UCSD-AML1 (cell line): ENCODE measurements around the gene KDF1.
"Not testable (repeated sequence)": the region's sequence is repeated elsewhere in the genome, so short reads cannot be mapped to it uniquely, and the experiment has no call there.

Experiments
- DNase-seq: peaks from one replicate; lab custom pipeline; 2025; ENCODE audit not compliant: unreplicated experiment; lab: John Stamatoyannopoulos, UW

Gene KDF1

DNA sequence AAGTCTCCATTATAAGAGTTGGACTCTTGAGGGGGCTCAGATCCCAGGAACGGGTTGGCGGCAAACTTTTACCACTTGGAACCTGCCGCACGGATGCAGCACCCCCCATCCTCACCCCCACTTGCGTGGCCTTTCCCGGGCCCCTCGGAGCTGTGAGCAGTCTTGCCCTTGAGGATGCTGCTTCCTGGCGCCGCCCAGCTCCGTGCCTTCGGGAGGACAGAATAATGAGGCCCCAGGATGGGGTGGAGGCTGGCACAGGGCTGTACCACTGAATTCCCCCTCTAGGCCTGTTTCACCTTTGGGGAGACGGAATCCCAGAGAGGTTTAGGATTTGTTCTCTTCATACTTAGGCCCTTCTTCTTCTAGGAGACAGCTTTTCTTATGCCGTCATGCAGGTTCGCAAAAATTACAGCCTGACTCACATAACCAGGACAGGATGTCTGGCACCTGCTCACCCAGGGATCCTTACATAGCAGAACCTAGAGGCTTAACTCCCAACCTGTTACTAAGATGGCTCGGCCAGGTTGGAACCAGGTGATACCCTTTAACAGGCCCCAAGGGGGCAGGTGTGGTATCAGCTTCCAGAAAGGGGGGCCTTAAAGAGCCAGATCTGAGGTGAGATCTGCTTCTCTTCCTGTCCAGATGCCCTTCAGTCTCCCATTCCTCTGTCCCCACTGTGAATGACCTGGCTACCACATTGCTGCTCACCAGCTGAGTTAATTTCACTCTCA lies 34.7 kb upstream of the KDF1 start:
- no peak for DNase-seq

- no peak for DNase-seq
Measured at GRCh38 chr1:26994020-26994786, 33.9 kb upstream of the KDF1 start.

DNA sequence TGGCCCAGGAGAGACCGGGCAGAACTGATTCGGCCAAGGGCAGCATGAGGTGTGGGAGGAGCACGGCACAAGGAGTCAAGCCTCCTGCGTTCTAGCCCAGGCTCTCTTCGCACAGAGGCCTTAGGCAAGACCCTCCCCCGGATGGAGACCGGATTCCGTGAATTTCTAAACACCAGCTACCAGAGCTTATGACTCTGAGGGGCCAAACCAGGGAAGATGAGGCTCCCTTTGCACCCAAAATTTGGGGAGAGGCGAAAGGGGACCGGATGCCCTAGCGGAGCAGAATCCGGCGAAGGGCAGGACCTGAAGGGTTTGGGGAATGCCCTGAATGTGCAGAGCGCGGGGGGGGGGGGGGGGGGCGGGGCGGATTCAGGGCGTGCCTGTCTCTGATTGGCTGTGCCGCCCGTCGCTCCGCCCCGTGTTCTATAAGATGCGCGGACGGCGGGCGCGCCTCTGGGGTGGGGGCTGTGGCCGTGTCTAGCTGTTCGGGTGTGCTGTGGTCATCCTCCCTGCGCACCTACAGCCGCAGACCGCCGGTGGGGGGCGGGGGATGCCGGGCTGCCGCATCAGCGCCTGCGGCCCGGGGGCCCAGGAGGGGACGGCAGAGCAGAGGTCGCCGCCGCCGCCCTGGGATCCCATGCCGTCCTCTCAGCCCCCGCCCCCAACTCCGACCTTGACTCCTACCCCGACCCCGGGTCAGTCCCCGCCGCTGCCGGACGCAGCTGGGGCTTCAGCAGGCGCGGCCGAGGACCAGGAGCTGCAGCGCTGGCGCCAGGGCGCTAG lies 33.2 kb upstream of the KDF1 start, which contains the start of gene TRNP1:
TSS of gene TRNP1 (plus strand) at position 456 of the 783 bp plus-strand sequence. CDS start at position 551, 95 bp downstream.
- DNase-seq = peak; percentile 73

DNA sequence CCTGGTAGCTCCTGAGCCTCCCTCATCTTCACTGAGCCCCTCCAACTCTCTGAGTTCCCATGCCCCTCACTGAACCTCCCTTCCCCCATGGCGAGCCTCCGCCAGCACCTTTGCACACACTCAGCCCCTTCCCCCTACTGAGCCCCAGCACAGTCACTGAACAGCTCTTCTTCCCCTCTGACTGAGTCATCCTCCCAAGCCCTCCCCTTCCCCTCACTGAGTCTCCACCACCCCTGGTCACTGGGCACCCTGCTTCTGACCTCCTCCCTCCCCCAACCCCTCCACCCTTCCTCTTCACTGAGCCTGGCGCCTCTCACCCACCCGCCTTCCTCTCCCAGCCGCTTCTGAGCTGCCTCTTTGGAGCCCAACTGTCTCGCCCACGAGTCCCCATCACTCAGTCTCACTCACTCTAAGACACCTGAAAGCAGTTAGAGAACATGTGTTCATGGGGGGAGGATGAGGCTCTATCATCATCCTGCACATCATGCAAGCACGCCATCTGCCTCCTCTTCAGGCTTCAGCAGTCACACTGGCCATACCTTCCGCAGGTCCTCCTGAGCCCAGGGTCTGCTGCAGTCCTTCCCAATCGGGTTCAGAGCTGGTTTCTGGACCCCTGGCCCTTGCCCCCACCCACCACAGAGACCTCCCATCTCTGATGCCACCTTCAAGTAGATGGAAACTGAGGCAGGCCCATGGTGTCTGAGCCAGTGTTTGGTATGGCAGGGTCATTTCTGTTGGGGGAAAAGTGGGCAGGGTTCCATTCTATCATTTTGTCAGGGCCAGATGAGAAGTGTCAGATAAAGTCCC lies 31.2 kb upstream of the KDF1 start:
- peak; percentile 41 for DNase-seq

GRCh38 chr1:26989403-26990109 lies 29.3 kb upstream of the KDF1 start:
- DNase-seq = not testable (repeated sequence)

GRCh38 chr1:26986658-26987057 lies 26.4 kb upstream of the KDF1 start:
- DNase-seq = no peak

GRCh38 chr1:26984291-26984690 lies 24.0 kb upstream of the KDF1 start:
- no peak for DNase-seq

DNA sequence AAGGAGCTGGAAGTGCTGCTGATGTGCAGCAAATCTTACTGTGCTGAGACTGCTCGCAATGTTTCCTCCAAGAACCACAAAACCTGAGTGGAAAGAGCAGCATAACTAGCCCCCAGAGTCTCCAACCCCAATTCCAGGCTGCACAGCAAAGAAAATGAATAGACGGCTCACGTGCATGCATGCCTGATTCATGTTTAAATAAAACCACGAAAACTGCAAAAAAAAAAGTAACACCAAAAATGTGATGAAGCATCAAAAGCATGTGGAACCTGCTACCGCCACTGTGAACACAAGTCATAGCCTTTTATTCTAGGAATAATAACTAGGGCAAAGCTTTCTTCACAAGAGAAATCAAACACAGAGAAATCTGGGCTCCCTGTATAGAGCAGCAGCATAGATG lies 23.6 kb upstream of the KDF1 start:
- DNase-seq = no peak

DNA sequence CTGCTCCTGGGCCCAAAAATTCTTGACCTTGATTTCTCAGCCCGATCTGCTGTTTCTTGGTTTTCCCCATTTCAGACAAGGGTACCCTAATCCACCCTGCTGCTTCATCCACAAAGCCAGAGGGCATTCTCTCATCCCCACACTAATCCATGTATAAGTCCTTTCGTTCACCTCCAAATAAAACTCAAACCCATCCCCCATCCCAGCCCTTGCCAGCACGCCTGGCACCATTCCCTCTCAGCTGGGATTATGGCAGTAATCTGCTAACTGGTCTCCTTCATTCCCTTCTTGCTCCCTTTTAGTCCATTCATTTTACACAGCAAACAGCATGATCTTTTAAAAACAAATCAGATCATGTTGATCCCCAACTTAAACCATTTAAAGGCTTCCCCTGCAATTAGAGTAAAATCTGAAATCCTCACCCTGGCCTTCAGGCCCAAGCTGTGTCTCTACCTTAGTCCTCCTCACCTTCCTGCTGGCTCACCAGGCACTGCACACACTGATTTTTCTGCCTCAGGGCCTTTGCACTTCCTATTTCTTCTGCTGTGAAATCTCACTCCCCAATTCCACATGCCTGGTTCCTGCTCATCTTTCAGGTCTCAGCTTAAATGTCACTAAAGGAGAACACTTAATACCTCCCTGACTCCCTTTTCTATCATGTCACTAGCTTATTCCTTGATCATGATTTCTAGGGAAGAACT lies 21.0 kb upstream of the KDF1 start:
- no peak for DNase-seq

- DNase-seq = no peak
Measured at GRCh38 chr1:26978901-26979300, 18.6 kb upstream of the KDF1 start.

DNA sequence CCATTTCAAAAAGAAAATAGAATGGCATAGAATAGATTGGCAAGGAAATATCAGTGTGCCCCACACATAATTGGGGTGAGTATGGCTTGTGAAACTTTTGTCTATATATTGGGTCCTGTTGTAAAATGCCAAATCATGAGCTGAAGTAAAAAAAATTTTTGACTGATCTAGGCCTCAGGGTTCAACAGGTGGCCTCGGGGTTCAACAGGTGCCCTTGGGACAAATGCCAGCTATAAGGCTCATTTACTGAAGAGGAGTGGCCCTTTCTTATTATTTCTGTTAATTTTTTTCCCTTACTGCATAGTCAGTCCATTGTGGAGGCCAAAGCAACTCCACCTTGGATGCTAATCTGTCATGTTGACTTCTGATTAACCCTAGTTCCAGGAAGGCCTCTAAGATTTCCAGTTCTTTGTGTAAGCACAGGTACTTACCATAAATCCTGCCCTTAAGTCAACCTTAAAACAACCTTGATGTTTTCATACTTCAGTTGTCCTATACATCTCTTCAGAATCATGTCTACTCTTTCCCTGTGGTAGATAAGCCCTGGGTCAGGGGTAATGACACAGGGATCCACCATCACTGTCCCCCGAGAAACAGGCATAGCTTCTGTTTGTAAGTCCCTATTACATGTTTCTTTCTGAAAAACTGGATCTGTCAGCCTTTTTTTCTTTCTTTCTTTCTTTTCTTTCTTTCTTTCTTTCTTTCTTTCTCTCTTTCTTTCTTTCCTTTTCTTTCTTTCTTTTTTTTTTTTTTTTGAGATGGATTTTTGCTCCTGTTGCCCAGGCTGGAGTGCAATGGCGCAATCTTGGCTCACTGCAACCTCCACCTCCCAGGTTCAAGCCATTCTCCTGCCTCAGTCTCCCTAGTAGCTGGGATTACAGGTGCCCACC lies 16.6 kb upstream of the KDF1 start:
- no peak for DNase-seq

GRCh38 chr1:26972821-26973220 lies 12.6 kb upstream of the KDF1 start:
- DNase-seq = no peak

GRCh38 chr1:26972390-26972789 lies 12.1 kb upstream of the KDF1 start:
- DNase-seq = peak; percentile 72

DNA sequence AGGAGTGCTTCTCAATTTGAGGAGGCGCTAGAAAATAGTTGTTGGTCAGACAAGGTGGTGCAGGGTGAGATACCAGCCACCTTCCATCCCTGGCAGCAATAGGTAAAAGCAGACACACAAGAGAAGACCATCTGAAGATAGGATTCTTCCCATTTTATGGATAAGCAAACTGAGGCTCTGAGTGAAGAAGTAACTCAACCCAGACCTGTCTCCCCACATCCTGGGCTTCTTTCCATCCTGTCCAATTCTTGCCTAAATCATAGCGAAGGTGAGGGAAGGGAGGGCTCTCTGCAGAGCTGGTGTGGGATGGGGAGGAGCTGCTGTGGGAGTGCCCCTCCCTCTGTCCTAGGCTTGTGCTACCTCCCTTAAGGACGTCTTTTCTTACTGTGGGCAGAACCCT lies 11.3 kb upstream of the KDF1 start:
- no peak for DNase-seq

GRCh38 chr1:26970810-26971209 lies 10.5 kb upstream of the KDF1 start:
- DNase-seq = no peak

DNA sequence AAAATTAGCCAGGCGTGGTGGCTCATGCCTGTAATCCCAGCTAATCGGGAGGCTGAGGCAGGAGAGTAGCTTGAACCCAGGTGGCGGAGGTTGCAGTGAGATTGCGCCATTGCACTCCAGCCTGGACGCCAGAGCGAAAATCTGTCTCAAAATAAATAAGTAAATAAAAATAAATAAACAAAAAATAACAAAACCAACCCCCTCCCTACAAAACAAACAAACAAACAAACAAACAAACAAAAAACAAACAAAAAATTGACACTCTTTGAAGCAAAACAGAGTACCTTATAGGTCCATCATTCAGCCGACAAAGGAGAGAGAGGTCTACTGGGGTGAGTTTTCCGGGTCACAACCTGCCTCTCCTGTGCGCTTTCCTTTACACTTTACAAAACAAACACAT lies 5.4 kb upstream of the KDF1 start:
- no peak for DNase-seq

- no peak for DNase-seq
Measured at GRCh38 chr1:26965213-26965612, 4.9 kb upstream of the KDF1 start.

DNA sequence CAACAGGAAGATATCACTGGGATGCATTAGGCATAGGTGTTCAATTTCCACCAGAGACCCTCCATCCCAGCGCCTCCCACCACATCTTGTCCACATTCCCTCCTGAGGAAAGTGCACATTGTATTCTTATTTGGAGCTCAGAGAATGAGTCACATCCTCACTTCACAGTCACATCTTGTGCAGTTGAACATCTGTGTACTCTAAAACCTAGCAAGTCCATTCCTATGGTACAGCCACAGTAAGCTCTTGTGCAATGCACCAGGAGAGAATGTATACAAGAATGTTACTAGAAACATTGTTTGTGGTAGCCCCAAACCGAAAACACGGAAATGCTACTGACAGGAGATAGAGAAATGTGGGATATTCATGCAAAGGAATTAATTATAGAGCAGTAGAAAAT lies 1.6 kb upstream of the KDF1 start:
- no peak for DNase-seq

- no peak for DNase-seq
Measured at GRCh38 chr1:26960625-26960966, 328 bp upstream of the KDF1 start.
